Muscle layer of colon (tissue), 2 donors: ENCODE results near the gene MRTFB.
A peak's percentile ranks its signal among the peaks of the same experiment; 100 is the strongest.

Experiments
- H3K27ac ChIP-seq: one replicate; pipeline ENCODE4 v1.7.0; 2013; ENCODE audit warnings: low read depth, mild to moderate bottlenecking, low read length, moderate library complexity
- H3K27me3 ChIP-seq, 2 donors: one replicate each; pipeline ENCODE4 v1.7.0; 2013; ENCODE audit warnings: low read length in 2 of 2, mild to moderate bottlenecking in 2 of 2; ENCODE audit not compliant: insufficient read depth in 2 of 2, control insufficient read depth in 1 of 2
- H3K36me3 ChIP-seq: one replicate; pipeline ENCODE4 v1.7.0; 2013; ENCODE audit warnings: mild to moderate bottlenecking, low read length; ENCODE audit not compliant: insufficient read depth
- H3K4me1 ChIP-seq: one replicate; pipeline ENCODE4 v1.7.0; 2013; ENCODE audit warnings: mild to moderate bottlenecking, low read length; ENCODE audit not compliant: insufficient read depth
- H3K4me3 ChIP-seq, 2 donors: one replicate each; pipeline ENCODE4 v1.7.0; 2013; ENCODE audit warnings: low read length in 2 of 2, low read depth in 1 of 2, mild to moderate bottlenecking in 1 of 2, moderate library complexity in 1 of 2
- H3K9ac ChIP-seq: one replicate; pipeline ENCODE4 v1.7.0; 2013; ENCODE audit warnings: low read length
- H3K9me3 ChIP-seq: one replicate; pipeline ENCODE4 v1.7.0; 2013; ENCODE audit warnings: mild to moderate bottlenecking, low read length
- donor health status: abdominal sarcoma.
- donor health status: Adenocarcinoma of cecum.

MRTFB gene

DNA sequence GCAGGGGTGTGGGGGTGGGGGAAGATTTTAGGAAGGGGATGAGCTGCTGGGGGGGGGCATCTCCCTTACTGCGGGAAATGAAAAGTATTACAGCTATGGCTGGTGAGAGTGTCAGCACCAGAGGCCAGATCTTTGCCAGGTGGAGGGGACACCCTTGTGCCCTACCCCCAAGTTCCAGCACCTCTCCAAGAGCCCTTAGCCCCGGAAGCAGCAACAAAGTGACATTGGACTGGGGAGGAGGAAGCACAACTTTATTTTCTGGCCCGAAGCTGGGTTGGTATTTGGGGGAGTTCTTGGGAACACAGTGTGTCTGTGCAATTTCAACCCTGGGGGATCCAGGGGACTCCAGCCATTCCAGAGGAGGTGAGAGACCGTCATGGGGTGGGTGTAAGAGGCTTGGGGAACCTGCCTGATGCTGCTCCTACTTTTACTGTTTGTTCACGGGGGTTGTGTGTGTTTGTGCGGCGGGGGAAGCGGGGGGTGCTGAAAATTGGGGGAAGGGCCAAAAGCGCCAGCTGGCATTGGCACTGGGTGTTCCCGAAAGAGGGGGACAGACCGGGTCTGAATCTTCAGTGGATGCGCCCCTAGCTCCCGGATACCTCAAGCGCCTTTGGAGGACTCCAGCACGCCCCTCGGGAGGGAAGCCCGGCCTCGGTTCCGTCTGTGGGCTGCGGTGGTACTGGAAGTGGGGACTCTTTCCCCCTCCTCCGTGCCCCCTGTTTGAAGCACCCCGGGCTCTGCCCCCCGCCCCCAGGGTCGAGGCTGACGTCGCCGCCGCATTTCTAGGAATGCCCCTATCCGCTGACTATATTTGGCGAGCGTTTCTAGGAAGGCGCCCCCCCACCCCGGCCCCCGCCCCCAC is 230.3 kb downstream of the MRTFB start:
- Histone ChIP-seq H3K4me1 (peaks cover 23% of the 10 kb centered on the region), H3K9me3 (no peaks in the 10 kb centered on the region), H3K4me3 (peak overlapping the region; percentile 38 to 60), H3K36me3 (no peaks in the 10 kb centered on the region), H3K9ac (peak overlapping the region; percentile 61), H3K27me3 (no peaks in the 10 kb centered on the region), H3K27ac (peak overlapping the region; percentile 95)

DNA sequence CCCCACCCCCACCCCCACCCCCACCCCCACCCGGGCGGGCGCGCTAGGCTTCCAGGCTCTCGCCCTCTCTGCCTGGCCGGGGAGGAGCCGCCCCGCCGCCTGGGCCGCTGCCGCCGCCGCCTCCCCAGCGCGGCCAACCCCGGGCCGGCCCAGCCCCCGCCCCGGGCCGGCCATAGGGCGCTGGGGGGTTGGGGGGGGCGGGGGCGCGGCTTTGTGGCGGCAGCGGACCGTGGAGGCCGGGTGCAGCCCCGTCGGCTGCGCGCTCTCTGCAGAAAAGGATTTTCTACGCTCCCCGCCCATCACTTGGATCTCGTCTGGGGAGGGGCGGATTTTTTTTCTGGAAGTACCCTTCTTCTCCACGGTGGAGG is 230.9 kb downstream of the MRTFB start:
- no peaks in the 10 kb centered on the region for H3K36me3 ChIP-seq
- H3K4me1 ChIP-seq, result peaks cover 30% of the 10 kb centered on the region
- H3K27ac ChIP-seq, result peak overlapping the region; percentile 81
- no peaks in the 10 kb centered on the region for H3K27me3 ChIP-seq
- H3K4me3 ChIP-seq, result peak overlapping the region; percentile 72 to 80
- no peaks in the 10 kb centered on the region for H3K9me3 ChIP-seq
- no peak overlapping the region for H3K9ac ChIP-seq

DNA sequence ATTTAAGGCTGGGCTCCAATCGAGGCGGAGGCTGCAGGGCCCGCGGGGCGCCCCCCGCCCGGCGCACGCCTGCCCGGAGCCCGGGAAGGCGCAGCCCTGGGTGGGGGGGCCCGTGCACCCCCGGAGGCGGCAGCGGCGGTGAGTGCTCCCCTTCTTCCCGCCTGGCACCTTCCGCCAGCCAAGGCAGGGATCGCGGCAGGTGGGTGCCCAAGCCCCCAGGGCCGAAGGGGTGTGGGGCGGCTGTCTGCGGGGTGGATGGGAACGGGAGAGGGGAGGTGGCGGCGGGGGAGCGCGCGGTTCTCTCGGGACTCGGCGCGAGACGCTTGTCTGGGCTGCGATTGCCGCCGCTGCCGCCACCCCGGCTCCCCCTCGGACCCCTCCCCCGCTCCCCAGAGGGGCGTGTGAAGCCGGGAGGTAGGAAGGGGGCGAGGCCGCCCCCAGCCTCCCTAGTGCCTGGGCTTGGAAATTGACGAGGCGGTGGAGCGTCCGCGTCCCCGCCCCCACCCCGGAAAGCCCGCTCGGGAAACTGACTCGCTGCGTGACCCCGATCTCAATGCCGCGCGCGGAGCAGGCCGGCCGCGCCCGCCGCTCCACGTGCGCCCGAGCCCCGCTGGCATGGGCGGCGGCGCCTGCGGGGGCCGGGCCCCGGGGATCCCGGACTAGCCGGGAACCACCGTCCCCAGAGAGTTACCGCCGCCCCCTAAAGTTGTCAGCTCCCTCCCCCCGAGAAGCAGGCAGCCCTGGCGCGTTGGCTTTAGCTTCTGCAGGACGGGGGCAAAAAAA is 231.5 kb downstream of the MRTFB start:
- Histone ChIP-seq H3K27ac (peak overlapping the region; percentile 81), H3K4me3 (peak overlapping the region; percentile 80 to 84), H3K9ac (peak overlapping the region; percentile 91)

DNA sequence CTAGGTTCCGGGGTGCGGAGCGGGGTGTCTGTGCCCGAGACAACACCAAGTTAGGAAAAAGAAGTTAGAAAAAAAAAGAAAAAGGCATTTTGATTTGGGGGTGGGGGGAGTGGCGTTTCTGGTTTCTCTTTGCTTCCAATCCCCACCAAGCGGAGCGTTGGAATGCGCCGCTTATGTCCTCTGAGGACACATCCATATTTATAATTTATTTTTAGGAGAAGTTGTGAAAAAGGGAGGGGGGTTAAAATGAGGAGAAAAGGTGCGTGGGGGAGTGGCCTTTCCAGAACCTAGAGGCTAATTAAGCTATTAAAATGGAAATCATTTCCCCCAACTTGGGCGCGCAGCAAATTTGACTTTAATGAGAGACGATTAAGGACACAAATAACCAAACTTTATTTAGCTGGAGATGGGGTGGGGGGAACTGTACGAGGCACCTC is 232.1 kb downstream of the MRTFB start:
- Histone ChIP-seq H3K9ac (peak overlapping the region; percentile 91), H3K4me3 (peak overlapping the region; percentile 80 to 84), H3K9me3 (no peaks in the 10 kb centered on the region), H3K27me3 (no peaks in the 10 kb centered on the region), H3K36me3 (no peaks in the 10 kb centered on the region), H3K4me1 (peaks cover 41% of the 10 kb centered on the region), H3K27ac (peak overlapping the region; percentile 81)

More for the DNA sequence above, 231.5 kb downstream of the MRTFB start:
- Histone ChIP-seq H3K36me3 (no peaks in the 10 kb centered on the region), H3K27me3 (no peaks in the 10 kb centered on the region), H3K9me3 (no peaks in the 10 kb centered on the region), H3K4me1 (peaks cover 35% of the 10 kb centered on the region)

DNA sequence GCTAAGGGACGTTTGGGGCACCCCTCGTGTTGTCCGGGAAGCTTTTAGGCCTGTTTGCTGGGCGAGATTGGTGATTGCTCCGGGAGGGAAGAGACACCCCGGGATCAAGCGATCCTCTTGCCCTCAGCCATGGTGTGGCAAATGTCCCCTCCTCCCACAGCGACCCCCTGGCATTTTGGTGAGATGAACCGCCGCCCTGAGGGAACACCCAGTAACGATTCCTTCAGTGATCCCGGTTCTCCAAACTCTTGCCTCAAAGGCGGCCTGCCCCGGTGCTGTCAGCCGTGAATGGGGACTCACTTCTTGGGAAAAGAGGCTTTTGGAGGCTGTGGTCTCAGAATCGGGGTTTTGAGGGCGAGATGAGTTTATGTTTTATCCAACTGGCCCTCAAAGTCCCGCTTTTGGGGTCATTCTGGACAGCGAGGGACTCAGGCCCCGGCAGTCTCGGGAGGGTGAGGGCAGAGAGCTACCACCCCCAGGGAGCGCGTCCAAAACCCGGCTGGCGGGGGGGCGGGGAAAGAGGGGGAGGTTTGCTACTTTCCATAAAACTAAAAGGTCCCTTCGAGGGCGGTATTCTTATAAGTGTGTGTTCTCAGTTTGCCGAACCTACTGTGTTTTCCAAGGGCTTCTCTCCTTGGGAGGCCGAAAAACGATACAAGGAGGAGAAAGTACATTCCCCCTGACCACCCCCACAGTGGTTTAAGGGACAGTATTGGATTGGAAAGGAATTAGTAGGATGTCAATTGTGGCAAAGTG is 232.7 kb downstream of the MRTFB start:
- H3K9me3 ChIP-seq, result no peaks in the 10 kb centered on the region
- peak overlapping the region; percentile 80 to 84 for H3K4me3 ChIP-seq
- H3K9ac ChIP-seq, result peak overlapping the region; percentile 91
- H3K36me3 ChIP-seq, result no peaks in the 10 kb centered on the region
- no peaks in the 10 kb centered on the region for H3K27me3 ChIP-seq
- H3K4me1 ChIP-seq, result peaks cover 46% of the 10 kb centered on the region
- H3K27ac ChIP-seq, result peak overlapping the region; percentile 81

DNA sequence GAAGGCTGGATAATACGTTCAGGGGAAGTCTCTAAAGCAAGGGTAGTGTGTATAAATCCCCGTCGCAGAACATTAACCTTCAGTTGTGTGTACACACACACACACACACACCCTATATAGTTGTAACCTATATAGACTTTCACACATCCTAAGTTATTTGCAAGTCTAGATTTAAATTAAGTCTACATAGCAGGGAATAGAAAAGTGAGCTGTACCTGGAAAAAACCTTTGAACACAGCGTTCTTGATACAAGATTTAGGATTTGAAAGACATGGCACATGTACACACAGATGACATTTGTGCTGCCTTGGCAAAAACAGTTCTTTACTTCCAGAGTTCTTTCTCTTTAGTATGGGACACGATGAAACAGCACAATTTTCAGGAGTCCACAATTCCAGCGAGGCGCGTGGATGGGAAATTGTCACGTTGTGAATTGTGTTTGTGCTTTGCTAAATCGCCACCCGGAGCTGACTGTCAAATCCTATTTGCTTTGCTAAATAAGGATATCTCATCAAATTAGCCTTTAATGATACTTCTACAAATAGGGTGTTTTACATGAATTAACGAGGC is 233.9 kb downstream of the MRTFB start:
- Histone ChIP-seq H3K4me1 (peaks cover 57% of the 10 kb centered on the region), H3K9me3 (no peaks in the 10 kb centered on the region), H3K9ac (no peak overlapping the region), H3K36me3 (no peaks in the 10 kb centered on the region), H3K27me3 (no peaks in the 10 kb centered on the region), H3K27ac (peak overlapping the region; percentile 7), H3K4me3 (no peak overlapping the region)

DNA sequence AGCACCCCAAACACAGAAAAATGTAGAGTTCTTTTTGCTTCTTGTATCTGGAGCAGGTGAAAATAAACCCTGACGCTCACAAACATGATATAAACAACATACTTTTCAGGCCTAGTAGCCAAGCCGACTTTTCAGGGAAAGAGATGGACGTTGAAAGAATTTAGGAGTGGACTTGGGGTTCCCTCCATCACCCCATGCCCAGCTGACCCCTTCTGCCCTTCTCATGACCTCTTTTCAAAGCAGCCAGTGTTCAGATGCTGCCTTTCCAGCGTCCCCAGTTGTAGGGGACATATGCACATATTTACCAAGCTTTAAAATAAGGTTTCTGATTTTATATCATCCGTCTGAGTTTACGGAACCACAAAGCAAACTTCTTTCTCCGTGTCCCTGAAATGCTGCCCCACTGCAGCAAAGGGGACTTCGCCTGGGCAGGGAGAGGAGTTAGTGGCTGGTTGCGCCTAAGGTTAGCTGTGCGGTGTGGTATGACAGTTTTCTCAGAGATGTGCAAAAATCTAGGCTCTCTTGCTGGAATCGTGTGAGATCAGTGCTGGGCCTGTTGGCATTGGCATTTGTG is 235.5 kb downstream of the MRTFB start:
- Histone ChIP-seq H3K36me3 (no peaks in the 10 kb centered on the region), H3K27ac (peak overlapping the region; percentile 29), H3K4me3 (peak overlapping the region in 1 of 2 donors; percentile 32), H3K4me1 (peaks cover 62% of the 10 kb centered on the region), H3K9me3 (no peaks in the 10 kb centered on the region), H3K9ac (peak overlapping the region; percentile 21), H3K27me3 (no peaks in the 10 kb centered on the region)

DNA sequence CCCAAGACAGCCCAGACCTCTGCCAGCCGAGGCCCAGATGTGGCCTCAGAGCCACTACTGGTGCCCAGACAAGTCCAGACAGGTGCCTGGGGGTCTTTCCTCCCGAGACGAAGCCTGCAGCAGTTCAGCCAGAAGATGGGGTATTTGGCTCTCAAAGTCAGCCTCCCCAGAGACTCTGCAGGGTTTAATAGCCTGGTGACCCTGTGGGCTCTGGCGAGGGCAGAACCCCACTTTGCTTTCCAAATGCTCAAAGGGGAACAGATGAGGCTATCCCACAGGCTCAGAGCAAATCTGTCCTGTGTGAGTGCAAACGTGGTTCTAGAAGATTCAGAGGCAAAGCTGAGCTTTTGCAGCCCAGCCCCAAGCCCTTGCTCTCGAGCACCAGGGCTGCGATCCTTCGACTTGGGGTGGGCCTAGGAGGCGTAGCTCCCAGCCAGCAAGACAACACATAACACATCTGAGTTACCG is 236.0 kb downstream of the MRTFB start:
- peaks cover 62% of the 10 kb centered on the region for H3K4me1 ChIP-seq
- H3K27ac ChIP-seq, result peak overlapping the region; percentile 29
- no peaks in the 10 kb centered on the region for H3K9me3 ChIP-seq
- no peaks in the 10 kb centered on the region for H3K36me3 ChIP-seq
- peak overlapping the region; percentile 21 for H3K9ac ChIP-seq
- peak overlapping the region in 1 of 2 donors; percentile 32 for H3K4me3 ChIP-seq
- no peaks in the 10 kb centered on the region for H3K27me3 ChIP-seq

DNA sequence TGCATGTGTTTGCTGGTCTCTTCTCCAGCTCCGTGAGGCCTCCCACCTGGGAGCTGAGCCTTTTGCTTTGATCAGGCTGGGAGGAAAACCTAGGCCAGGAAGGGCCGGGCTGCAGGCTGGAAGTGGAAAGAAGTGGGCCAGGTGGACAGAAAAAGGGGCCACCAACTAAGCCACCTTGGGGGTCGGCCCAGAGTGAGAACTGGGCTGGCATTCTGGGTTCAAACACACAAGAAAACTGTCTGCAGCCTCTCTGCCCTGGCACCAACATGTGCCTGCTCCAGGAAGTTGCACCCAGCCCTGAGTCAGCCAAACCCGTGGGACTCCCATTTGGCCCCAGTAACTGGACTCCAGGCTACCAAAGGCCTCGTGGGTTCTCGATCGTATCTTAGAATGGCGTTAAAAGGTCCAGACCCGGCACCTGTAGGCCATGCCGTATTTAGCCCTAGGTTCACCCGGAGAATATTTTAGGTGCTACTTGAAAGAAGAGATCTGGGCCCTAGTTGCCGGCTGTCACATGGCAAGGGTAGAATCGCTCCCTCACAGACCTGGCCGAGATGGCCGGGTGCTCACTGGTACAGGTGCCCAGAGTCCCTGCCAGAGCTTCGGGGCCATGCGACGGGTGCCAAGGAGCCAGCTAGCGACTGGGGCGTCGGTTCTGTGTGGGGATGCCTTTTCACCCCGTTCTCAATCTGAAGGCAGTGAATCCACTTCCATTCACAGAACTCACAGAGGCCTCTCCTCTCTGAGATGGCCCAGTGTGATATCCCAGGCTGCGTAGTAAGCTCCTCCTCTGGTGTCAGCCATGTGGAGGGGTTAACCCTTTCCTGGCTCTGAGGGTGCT is 236.6 kb downstream of the MRTFB start:
- peak overlapping the region; percentile 29 for H3K27ac ChIP-seq

DNA sequence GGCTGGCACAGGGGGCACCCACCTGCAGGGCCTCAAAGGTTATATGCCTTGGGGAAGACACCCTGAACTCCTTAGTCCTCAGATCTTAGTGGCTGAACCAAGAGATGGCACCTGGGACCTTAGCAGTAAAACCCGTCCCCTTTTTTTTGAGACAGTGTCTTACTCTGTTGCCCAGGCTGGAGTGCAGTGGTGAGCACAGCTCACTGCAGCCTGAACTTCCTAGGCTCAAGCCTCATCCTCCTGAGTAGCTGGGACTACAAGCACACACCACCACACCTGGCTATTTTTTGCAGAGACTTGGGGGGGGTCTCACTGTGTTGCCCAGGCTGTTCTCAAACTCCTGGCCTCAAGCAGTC is 237.2 kb downstream of the MRTFB start:
- Histone ChIP-seq H3K4me3 (no peak overlapping the region), H3K9me3 (no peaks in the 10 kb centered on the region), H3K36me3 (no peaks in the 10 kb centered on the region), H3K9ac (peak overlapping the region; percentile 17), H3K4me1 (peaks cover 64% of the 10 kb centered on the region), H3K27me3 (no peaks in the 10 kb centered on the region), H3K27ac (peak overlapping the region; percentile 29)

More for the DNA sequence above, 236.6 kb downstream of the MRTFB start:
- Histone ChIP-seq H3K4me1 (peaks cover 62% of the 10 kb centered on the region), H3K36me3 (no peaks in the 10 kb centered on the region), H3K4me3 (peak overlapping the region in 1 of 2 donors; percentile 32), H3K27me3 (no peaks in the 10 kb centered on the region), H3K9me3 (no peaks in the 10 kb centered on the region), H3K9ac (peak overlapping the region; percentile 21)
